GM12864 (cell line): ENCODE data around the gene APBB1.

Source experiments
- DNase-seq: peaks from one replicate; pipeline ENCODE4 v3.0.0-alpha.2; 2011; ENCODE audit warnings: low read depth
- H3K4me3 ChIP-seq: 2 replicates; pipeline ENCODE4 v1.5.1; 2011; ENCODE audit warnings: mild to moderate bottlenecking, low read depth, low read length, control low read depth
- TF ChIP-seq, protein P1 (sequence below): IDR thresholded peaks from 2 replicates; pipeline ENCODE4 v1.5.1; 2011; ENCODE audit warnings: low read depth, mild to moderate bottlenecking, moderate library complexity, low read length, control low read depth, inconsistent platforms; ENCODE audit errors: missing control alignments

Gene APBB1

DNA sequence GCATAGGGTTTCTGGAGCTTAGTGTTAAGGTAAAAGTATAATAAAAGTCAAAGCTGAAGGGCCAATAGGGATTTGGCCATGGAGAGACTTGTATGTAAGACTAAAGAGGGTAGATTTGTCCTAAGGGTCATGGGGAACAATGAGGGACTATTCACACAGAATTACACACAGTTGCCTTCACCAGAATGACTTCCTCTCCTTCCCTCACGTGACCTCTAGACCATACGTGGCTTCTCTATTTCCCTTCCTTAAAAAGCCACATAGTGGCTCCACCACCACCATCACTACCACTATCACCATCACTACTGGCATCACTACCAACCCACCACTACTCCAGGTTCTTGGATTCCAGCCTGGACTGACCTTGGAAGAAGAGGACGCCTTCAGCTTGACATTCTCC lies 19.1 kb upstream of the APBB1 start:
- TF ChIP-seq, protein P1, sequence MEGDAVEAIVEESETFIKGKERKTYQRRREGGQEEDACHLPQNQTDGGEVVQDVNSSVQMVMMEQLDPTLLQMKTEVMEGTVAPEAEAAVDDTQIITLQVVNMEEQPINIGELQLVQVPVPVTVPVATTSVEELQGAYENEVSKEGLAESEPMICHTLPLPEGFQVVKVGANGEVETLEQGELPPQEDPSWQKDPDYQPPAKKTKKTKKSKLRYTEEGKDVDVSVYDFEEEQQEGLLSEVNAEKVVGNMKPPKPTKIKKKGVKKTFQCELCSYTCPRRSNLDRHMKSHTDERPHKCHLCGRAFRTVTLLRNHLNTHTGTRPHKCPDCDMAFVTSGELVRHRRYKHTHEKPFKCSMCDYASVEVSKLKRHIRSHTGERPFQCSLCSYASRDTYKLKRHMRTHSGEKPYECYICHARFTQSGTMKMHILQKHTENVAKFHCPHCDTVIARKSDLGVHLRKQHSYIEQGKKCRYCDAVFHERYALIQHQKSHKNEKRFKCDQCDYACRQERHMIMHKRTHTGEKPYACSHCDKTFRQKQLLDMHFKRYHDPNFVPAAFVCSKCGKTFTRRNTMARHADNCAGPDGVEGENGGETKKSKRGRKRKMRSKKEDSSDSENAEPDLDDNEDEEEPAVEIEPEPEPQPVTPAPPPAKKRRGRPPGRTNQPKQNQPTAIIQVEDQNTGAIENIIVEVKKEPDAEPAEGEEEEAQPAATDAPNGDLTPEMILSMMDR = no peak
- no peak for DNase-seq
- no peak overlapping the region for H3K4me3 ChIP-seq

DNA sequence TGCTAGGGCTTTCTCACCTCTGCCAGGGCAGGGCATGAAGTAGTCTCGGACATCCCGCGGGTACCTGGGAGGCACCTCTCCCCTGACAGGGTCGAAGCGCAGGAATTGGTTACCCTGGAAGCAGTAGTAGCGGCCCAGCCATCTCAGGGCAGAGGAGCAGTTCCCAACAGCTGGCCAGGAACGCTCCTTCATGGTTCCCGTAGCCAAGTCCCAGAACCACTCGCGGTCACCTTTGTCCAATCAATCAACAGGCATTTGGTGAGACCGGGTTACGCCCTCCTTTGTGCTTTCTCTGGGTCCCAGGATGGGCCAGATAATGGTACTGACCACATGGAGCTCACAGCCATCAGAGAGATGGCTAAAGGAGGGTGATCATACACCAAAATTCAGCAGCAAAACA lies 18.5 kb upstream of the APBB1 start:
- no peak for DNase-seq
- TF ChIP-seq, protein P1 = no peak
- H3K4me3 ChIP-seq = no peak overlapping the region

DNA sequence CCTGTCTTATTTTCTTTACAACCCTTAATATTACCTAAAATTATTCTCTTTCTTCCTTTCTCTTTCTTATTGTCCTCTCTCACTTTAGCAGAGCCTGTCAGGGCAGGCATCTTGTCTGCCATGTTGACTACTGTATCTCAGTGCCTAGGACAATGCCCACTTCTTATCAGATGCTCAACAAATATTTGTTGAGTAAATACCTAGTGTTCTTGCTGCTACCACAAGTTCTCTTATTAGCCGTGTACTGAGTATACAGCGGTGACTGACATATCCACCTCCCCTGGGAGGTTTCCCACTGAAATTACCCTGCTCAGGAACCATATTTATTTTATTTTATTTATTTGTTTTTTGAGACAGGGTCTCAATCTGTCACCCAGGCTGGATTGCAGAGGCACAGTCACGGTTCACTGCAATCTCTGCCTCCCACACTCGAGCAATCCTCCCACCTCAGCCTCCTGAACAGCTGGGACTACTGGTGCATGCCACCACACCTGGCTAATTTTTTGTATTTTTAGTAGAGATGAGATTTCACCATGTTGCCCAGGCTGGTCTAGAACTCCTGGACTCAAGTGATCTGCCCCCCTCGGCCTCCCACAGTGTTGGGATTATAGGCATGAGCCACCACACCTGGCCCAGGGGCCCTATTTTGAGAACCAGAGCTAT lies 15.2 kb upstream of the APBB1 start:
- TF ChIP-seq, protein P1 = no peak
- DNase-seq = no peak
- H3K4me3 ChIP-seq = no peak overlapping the region

DNA sequence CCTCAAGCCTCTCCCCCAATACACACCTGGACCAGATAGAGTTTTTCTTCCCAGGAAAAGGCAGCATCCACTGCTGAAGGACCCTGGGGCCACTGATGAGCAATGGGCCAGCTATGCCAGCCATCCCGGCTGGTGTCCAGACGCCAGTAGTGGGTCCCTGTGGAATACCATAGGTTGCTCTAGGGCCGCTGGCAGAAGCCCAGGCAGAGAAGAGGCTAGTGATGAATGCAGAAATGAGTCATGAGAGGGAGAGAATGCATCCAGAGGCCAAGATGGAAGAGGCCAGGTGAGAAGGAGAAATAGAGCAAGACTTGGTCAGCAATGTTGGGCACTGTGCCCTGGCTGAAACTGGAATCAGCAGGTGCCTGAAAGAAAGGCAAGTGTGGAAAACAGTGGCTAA lies 13.0 kb upstream of the APBB1 start:
- TF ChIP-seq, protein P1 = no peak
- no peak overlapping the region for H3K4me3 ChIP-seq
- no peak for DNase-seq

DNA sequence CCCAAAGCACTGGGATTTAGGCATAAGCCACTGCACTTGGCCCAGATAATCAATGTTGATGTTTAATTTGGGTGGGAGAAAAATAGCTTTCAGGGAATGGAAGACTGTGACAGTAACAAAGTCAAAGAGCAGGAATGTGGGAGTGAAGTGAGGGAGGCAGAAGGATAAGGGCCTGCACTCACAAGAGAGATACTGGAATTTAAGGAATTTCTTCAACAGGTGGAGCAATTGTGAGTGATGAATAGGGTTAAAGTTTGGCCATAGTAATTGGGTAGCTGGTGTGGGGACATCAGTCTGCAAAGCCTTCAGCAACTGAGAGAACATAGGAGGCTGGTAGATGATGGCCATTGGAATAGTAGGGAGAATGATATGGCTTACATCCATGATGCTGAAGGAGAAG lies 8.6 kb upstream of the APBB1 start:
- no peak overlapping the region for H3K4me3 ChIP-seq
- TF ChIP-seq, protein P1 = no peak
- DNase-seq = no peak

DNA sequence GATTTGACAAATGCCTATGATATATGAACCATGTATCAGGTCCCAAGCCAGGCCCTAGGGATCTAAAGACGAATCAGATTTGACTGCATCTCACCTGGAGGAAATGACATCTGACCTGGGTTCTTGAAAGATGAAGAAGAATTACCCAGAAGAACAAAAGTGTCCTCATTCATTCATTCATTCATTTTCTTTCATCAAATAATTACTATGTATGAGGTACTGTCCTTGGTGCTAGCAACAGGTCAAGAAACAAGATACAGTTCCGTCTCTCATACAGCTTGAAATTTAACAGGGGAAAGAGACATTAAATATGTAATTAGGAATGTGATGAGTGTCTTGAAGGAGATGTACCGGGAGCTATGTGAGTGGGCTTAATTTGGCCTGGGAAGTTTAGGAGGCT lies 1.8 kb upstream of the APBB1 start:
- no peak overlapping the region for H3K4me3 ChIP-seq
- no peak for DNase-seq
- TF ChIP-seq, protein P1 = no peak

DNA sequence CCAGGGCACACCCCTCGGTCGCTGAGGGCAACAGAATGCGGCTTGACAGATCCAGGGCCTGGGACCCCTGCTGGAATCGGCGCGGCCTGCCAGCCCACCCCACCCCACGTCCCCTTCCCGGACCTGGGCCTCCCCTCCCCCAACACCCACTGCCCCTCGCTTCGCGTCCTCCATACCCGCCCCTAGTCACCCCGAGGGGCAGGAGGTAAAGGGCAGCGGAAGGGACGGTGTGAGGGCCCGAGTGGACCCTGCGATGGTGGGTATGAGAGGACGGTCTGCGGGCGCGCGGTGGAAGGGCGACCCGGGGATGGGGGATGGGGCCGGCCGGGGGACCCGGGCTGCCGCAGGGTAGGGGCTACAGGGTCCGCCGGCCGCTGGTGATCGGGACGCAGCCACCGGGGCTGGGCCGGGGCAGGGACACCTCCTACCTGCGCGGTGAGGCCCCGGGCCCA lies 311 bp downstream of the APBB1 start:
- DNase-seq = no peak
- TF ChIP-seq, protein P1 = no peak
- peak overlapping the region; percentile 66 for H3K4me3 ChIP-seq
